HUDEP-2 (cell line): ENCODE data around the gene TFPT.
"Not testable (repeated sequence)": the region's sequence is repeated elsewhere in the genome, so short reads cannot be mapped to it uniquely, and the experiment has no call there.

Experiments
- DNase-seq, 76 experiments: peaks; one replicate each; lab custom pipeline; 2025; ENCODE audit not compliant: unreplicated experiment in 76 of 76; lab: John Stamatoyannopoulos, UW

The TFPT gene

GRCh38 chr19:54125713-54126112 is 10.3 kb upstream of the TFPT start:
- DNase-seq, result no peak

- no peak for DNase-seq
Observed at GRCh38 chr19:54124393-54124792, 8.9 kb upstream of the TFPT start.

- no peak for DNase-seq
Observed at GRCh38 chr19:54123682-54124081, 8.2 kb upstream of the TFPT start.

DNA sequence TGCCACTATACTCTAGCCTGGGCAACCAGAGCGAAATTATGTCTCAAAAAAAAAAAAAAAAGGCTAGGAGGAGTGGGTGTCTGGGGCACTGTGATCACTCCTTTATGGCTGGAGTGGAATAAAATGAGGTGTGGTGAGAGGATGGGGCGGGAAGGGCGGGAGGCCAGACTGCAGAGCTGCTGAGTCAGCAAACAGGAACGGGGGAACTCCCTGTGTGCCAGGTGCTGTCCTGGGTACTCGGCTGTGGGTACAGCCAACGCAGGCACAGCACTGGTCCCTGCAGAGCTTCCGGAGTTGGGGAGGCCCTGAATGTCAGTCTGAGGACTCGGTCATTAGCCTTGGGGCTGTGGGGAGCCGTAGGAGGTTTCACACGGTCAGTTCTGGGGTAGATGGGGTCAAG is 5.8 kb upstream of the TFPT start:
- DNase-seq, result no peak

DNA sequence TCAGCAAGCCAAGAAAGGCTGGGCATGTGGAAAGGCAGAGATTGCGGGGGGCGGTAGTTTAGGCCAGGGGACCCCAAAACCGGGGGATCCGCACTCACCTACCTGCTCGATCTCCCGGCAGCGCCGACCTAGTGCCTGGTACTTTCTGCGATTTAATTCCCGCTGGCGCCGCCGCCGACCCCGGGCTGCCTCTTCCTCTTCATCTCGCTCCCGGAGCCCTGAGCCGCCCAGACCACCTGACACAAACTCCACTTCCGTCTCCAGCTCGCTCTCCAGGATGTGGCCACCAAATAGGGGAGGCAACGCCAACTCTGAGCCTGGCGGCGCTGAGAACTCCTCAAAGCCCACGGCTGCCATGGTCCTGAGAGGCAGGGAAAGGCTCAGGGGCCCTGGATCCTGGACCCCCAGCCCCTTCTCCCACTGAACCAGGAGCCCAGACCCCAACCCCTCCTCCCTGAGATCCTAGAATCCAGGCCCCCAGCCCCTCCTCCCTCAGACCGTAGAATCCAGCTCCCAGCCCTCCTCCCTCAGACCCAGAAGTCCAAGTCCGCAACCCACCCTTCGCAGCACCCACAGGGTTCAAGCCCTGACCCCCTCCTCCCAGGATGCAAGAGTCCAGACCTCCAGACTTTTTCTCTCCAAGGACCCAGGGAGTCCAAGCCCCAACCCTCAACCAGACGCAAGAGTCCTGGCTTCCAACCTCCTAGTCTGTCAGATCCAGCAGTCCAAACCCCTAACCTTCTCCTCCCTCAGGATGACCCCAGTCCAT is 933 bp downstream of the TFPT start:
- DNase-seq, result peak in 26 of 76 experiments; percentile 5 to 46 (median 24)

DNA sequence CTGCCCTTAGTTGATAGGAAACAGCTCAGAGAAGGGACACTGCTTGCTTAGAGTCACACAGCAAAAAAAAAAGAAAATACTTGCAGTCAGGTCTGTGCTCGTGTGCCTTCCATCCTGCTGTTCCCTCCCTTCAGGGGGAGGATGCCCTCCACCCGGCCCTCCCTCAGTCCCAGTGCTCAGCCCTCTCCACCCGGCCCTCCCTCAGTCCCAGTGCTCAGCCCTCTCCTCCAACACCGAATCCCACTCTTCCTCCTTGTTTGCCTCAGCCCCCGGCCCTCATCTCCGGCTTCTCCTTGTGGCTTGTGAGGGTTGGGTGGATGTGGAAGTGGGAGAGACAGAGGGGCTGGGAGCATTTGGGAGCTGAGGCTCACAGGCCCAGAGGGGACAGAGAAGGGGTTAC is 5.8 kb downstream of the TFPT start:
- peak in 2 of 76 experiments; percentile 7 to 12 for DNase-seq

GRCh38 chr19:54108496-54108895 is 7.0 kb downstream of the TFPT start:
- DNase-seq, result no peak

DNA sequence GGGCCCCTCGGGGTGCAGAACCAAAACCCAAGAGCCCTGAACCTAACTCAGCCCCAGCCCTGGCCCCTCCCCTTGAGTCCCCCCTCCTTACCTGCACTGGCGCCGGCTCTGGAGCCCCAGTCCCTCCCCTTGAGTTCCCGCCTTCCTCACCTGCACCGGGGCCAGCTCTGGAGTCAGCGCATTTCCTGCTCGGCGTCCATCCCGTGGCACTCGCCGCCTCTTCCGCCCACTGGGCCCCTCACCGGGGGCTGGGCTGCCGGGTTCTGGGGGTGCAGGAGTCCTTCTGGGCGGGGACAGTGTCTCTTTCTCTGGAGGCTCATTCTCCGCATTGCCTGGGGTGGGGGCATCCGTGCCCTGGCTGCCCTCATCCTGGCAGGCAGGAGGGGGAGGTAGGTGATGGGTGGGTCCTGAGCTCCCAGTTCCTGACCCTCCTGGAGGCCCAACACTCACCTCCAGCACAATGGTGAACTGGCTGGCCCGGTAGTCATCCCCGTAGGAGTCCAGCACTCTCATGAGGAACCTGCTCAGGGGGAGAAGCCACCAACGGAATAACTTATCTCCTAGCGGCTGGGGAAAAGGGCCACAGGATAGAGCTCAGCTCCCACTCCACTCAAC is 7.5 kb downstream of the TFPT start:
- DNase-seq, result no peak

GRCh38 chr19:54106716-54107115 is 8.7 kb downstream of the TFPT start:
- DNase-seq, result no peak

DNA sequence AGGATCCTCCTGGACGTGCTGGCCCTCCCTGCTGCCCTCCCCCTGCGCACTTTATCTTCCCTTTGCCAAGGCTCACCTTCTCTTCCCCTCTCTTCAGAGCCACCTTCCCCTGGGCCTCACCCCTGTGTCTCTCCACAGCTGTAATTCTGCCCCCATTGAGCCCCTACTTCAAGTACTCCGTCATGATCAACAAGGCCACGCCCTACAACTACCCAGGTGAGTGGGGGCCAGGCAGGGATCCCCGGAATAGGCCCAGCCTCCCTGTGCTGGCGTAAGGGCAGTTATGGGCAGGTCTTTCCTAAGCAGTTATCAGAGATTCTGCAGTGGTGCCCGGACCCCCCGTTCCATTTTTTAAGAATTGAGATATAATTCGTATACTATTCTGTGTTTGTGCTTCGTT is 9.7 kb downstream of the TFPT start:
- DNase-seq, result no peak

DNA sequence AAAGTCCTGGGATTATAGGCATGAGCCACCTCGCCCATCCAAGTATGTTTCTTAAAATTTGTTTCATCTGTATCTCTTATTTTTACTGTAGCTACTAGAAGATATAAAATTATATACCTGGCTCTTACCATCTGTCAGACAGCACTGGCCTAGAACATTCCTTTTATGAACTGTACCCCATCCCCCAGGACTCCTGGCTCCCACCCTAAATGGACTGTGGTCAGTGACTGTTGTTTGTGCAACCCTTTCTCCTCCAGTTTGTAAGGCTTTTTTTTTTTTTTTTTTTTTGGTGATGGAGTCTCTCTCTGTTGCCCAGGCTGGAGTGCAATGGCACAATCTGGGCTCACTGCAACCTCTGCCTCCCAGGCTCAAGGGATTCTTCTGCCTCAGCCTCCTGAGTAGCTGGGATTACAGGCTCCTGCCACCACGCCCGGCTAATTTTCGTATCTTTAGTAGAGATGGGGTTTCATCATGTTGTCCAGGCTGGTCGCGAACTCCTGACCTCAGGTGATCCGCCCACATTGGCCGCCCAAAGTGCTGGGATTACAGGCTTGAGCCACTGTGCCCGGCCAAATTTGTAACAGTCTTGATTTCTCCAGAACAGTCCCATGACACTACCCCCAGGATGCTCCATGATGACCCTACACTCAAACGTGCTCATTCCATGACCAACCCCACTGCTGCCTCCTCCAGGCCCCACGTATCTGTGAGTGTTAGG is 10.3 kb downstream of the TFPT start:
- no peak for DNase-seq

DNA sequence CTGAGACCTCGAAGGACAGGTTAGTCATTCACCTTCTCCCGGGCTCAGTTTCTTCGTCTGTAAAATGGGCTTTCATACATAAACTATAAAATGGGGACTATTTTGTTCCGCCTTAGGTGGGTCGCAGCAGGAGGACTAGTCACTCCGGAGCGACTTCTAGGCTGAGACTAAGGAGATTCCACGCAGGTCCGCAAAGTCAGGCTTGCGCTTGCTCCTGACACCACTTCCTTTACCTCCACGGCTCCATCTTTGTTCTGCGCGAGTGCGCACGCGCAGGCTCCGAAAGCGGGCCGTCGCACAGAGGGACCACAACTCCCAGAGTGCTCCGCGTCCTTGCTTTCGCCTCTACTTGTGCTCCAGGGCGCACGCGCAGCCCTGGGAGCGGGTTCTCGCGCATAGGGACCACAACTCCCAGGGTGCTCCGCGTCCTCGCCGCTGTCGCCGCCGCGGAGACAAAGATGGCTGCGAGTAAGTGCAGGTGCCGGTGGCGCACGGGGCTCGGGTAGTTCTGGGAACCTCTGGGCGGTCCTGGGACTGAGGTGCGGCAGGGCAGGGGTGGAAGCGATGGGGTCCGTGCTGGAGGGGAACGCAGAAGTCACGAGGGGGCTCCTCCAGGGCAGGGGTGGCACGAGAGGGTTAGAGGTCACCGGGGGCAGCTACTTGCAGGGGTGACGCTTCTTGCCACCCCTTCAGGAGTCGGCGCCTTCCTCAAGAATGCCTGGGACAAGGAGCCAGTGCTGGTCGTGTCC is 12.9 kb downstream of the TFPT start, which contains the start of gene NDUFA3:
TSS of gene NDUFA3 (plus strand) at position 435 of the 749 bp plus-strand sequence. CDS start at position 459, 24 bp downstream.
- DNase-seq, result peak in 75 of 76 experiments; percentile 72 to 100 (median 98)

DNA sequence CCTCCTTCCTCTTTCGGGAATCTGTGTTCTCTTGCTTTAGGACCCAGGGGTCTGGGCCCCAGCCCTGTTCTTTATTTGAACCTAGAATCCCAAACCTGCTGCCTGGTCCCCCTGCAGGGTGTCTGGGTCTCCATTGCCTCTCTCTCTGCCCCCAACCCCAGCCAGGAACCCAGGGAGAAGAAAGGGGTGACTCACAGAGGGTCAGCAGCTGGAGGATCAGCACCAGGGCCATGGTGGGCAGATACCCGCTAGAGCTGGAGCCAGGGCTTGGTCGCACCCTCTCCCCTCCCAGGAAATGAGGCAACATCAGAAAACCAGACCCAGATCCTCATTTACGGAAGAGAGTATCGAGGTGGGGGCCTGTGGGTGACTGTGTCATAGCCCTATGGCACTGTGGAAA is 14.9 kb downstream of the TFPT start, which contains the start of gene OSCAR:
TSS of gene OSCAR (minus strand) at position 243 of the 400 bp plus-strand sequence. CDS start at position 232, 11 bp downstream.
- DNase-seq, result no peak

DNA sequence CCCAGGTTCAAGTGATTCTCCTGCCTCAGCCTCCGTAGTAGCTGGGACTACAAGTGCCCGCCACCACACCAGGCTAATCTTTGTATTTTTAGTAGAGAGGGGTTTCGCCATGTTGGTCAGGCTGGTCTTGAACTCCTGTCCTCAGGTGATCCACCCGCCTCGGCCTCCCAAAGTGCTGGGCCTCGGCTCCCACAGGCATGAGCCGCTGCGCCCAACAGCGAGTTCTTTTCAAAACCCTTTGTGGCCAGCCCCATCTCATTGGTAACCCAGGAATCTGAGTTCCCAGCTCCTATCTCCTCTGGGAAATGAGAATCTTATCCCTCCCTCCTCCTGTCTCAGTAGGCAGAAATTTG is 15.6 kb downstream of the TFPT start:
- DNase-seq, result not testable (repeated sequence)

DNA sequence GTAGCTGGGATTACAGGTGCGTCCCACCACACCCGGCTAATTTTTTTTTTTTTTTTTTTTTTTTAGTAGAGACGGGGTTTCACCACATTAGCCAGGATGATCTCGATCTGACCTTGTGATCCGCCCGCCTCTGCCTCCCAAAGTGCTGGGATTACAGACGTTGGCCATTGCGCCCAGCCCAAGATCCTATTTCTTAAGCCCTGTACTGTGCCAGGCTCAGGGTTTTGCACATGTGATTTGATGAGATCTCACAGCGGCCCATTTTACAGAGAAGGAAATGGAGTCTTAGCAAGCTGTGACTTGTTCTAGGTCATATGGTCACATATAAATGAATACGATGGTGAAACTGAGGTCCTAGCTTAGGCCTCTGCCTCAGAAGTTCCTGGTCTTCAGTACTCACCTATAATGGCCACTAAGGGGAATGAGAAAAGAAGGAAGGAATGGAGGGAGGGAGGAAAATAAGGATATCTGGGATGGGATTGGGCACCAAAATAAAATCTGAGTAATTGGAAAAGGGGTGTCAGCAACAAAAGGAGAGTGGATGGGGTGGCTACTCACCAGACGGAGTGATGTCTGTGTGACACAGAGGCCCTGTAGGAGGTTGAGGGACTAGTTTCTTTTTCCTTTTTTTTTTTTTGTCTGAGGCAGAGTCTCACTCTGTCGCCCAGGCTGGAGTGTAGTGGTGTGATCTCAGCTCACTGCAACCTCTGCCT is 16.1 kb downstream of the TFPT start:
- no peak for DNase-seq

GRCh38 chr19:54096617-54097106 is 18.8 kb downstream of the TFPT start:
- peak in 4 of 76 experiments; percentile 4 to 22 (median 16) for DNase-seq

DNA sequence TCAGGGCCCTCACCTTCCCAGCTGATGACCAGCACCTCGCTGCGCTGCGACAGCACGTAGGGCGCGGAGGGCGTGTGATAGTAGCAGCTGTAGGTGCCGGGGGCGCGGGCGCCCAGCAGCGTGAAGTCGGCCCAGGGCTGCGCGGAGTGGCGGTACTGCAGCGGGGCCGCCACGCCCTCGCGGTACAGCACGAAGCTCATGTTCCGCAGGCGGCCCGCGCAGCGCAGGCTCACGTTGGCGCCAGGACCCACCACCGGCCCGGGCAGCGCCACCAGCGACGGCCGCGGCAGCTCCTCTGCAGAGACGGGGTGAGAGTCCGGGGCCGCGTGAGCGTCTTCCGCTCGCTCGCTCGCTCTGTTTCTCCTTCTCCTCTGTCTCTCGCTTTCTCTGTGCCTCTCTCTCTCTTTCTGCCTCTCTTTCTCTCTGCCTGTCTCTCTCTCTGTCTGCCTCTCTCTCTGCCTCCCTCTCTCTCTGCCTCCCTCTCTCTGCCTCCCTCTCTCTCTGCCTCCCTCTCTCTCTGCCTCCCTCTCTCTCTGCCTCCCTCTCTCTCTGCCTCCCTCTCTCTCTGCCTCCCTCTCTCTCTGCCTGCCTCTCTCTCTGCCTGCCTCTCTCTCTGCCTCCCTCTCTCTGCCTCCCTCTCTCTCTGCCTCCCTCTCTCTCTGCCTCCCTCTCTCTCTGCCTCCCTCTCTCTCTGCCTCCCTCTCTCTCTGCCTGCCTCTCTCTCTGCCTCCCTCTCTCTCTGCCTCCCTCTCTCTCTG is 19.4 kb downstream of the TFPT start:
- peak in 10 of 76 experiments; percentile 10 to 25 (median 17) for DNase-seq

DNA sequence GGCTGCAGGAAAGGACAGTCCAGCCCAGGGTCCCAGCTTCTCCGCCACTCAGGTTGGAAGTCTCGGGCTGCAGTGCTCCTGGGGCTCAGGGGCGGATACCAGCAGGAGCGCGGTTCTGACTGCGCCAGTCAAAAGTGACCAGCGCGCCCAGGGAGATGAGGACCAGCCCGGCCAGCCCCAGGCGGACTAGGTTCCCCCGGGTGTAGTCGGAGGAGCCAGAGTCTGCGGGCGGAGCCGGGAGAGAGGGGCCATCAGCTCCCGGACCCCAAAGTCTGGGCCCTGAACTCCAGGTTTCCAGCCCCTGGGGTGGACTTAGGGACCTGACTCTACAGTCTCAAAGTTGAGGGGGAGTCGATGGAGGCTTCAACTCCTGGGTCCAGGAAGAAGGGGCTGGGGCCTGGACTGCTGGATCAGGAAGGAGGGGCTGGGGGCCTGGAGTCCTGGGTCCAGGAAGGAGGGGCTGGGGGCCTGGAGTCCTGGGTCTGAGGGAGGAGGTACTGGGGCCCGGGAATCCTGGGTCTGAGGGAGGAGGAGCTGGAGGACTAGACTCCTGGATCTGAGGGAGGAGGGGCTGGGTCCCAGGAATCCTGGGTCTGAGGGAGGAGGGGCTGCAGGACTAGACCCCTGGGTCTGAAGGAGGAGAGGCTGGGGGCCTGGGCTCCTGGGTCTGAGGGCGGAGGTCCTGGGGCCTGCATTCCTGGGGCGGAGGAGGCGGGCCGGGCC is 20.2 kb downstream of the TFPT start:
- no peak for DNase-seq
